Spleen (tissue), 11 donors: ENCODE measurements around the gene KIF26B. TPM values are rescaled to one million over a fixed set of nuclear protein-coding genes. Genes with fewer than 3 reads are reported as not detected.

ENCODE experiments used
- DNase-seq: peaks from one replicate; pipeline ENCODE4 v3.0.0-alpha.2; 2020
- H3K27ac ChIP-seq, 8 donors: fragments of 200-600 bp; sonication (generic) in 7 of 8; 1 replicate in 4 of 8; 2 replicates in 4 of 8; pipeline versions ENCODE4 v1.5.0 to v1.8.0; 2016 to 2021; ENCODE audit warnings: inconsistent platforms in 4 of 8, mild to moderate bottlenecking in 4 of 8, moderate library complexity in 1 of 8
- H3K27me3 ChIP-seq, 7 donors: fragments of 200-600 bp; sonication (generic) in 6 of 7; replicated peaks in 1 of 7; 1 replicate in 4 of 7; 2 replicates in 3 of 7; pipeline versions ENCODE4 v1.5.0 to v1.8.0; 2016 to 2021; ENCODE audit warnings: inconsistent platforms in 3 of 7, mild to moderate bottlenecking in 1 of 7
- H3K36me3 ChIP-seq, 6 donors: fragments of 200-600 bp; sonication (generic) in 5 of 6; 1 replicate in 4 of 6; 2 replicates in 2 of 6; pipeline versions ENCODE4 v1.5.0 to v1.8.0; 2016 to 2021; ENCODE audit warnings: inconsistent platforms in 2 of 6
- H3K4me1 ChIP-seq, 6 donors: fragments of 200-600 bp; sonication (generic) in 5 of 6; 1 replicate in 3 of 6; 2 replicates in 3 of 6; pipeline versions ENCODE4 v1.5.0 to v1.8.0; 2016 to 2021; ENCODE audit warnings: inconsistent platforms in 3 of 6
- H3K4me3 ChIP-seq, 8 donors: fragments of 200-600 bp; sonication (generic) in 7 of 8; 1 replicate in 4 of 8; 2 replicates in 4 of 8; pipeline versions ENCODE4 v1.5.0 to v1.8.0; 2016 to 2021; ENCODE audit warnings: inconsistent platforms in 4 of 8, mild to moderate bottlenecking in 4 of 8, moderate library complexity in 2 of 8
- H3K9me3 ChIP-seq, 8 donors: fragments of 200-600 bp; sonication (generic) in 7 of 8; 1 replicate in 4 of 8; 2 replicates in 4 of 8; pipeline versions ENCODE4 v1.5.0 to v1.8.0; 2016 to 2021; ENCODE audit warnings: inconsistent platforms in 4 of 8
- CTCF ChIP-seq, 11 experiments: fragments of 200-600 bp in 7 of 11; fragments of 450-650 bp in 4 of 11; sonication (generic) in 4 of 11; IDR thresholded peaks in 8 of 11; conservative IDR thresholded peaks in 3 of 11; 1 replicate in 7 of 11; 2 replicates in 4 of 11; pipeline versions ENCODE4 v1.4.0 to v1.8.0; 2016 to 2021; ENCODE audit warnings: antibody characterized with exemption in 11 of 11, inconsistent platforms in 4 of 11, mild to moderate bottlenecking in 1 of 11
- POLR2A ChIP-seq, 3 donors: fragments of 450-650 bp; IDR thresholded peaks; one replicate each; pipeline ENCODE4 v1.5.1; 2017; ENCODE audit warnings: antibody characterized with exemption in 3 of 3, mild to moderate bottlenecking in 1 of 3
- POLR2AphosphoS5 ChIP-seq, 3 donors: sonication (generic); formaldehyde crosslinking; IDR thresholded peaks; one replicate each; pipeline ENCODE4 v1.5.1; 2017; ENCODE audit warnings: antibody characterized with exemption in 3 of 3
- WGBS, 5 donors: extraction: QIAGEN DNeasy Blood & Tissue Kit in 3 of 5; methylation state at CpG; one replicate each; pipeline versions ENCODE4 v1.1.5 to v1.1.7; 2013 to 2018; 5-methylcytosine and 5-hydroxymethylcytosine counted together
- intact Hi-C: fragments of 100-400 bp; cut with DNase I; formaldehyde crosslinking; loops from one replicate; pipeline ENCODE4 v1.15.0; 2023; ENCODE audit warnings: low total_unique reads
- polyA plus RNA-seq, 3 donors: library from polyadenylated mRNA; stranded (reverse); fragments of 200-250 nt; gene quantifications; one replicate each; pipeline ENCODE4 v1.2.1, GENCODE V29; 2013
- total RNA-seq, 7 donors: library from RNA; depleted of rRNA in 3 of 7; stranded (reverse); fragments of >200 nt in 3 of 7; fragmentation: NEBNext Ultra II Directional in 4 of 7; extraction: Animal tissue kit (Norgen Biotek cat#: 25700) in 4 of 7; gene quantifications; one replicate each; pipeline versions ENCODE4 v1.1.0 to v1.2.1, GENCODE V29; 2016 to 2021
- donor health status: healthy with polysubstance abuse.
- donor health status: DM: no; HTN: no; CAD: no; lungs with moderate emphysema.
- donor health status: DM: no; HTN: no; CAD: no.
- donor health status: Bipolar disorder and iron deficiency.
- donor health status: healthy.
- donor health status: DM: no; HTN: no; CAD: no.
- donor health status: DM: yes; HTN: yes; CAD: no.

The KIF26B gene
- total and polyA plus RNA-seq, 10 donors: 0.07 to 4.5 (median 0.60) TPM; not detected in 1

GRCh38 chr1:245571815-245572294 is 417.1 kb downstream of the KIF26B start:
- TF ChIP-seq CTCF (IDR thresholded peaks at IDR 0.05 in 8 of 11, conservative IDR thresholded peaks at IDR 0.05 in 3 of 11) (no peak), POLR2A (IDR thresholded peaks at IDR 0.05) (no peak), POLR2AphosphoS5 (IDR thresholded peaks at IDR 0.05) (no peak)
- no peak for DNase-seq
- H3K4me1 ChIP-seq: no peaks in the 10 kb centered on the region
- intact Hi-C loops: no loop called here
- H3K27ac ChIP-seq: no peak overlapping the region
- WGBS, 5 donors: 79 to 84% (median 81%) methylated on average over 11 of the region's 11 CpGs
- H3K36me3 ChIP-seq: no peaks in the 10 kb centered on the region
- H3K9me3 ChIP-seq: no peaks in the 10 kb centered on the region
- H3K4me3 ChIP-seq: no peak overlapping the region
- H3K27me3 ChIP-seq: peaks cover 0 to 2% (median 0%) of the 10 kb centered on the region in 7 donors

- no peak overlapping the region for H3K4me3 ChIP-seq
- 88 to 93% (median 90%) methylated on average over 7 of the region's 7 CpGs for WGBS, 5 donors
- H3K9me3 ChIP-seq: no peaks in the 10 kb centered on the region
- H3K27ac ChIP-seq: no peak overlapping the region
- no peaks in the 10 kb centered on the region for H3K36me3 ChIP-seq
- intact Hi-C loops: no loop called here
- TF ChIP-seq CTCF (IDR thresholded peaks at IDR 0.05 in 8 of 11, conservative IDR thresholded peaks at IDR 0.05 in 3 of 11) (no peak), POLR2A (IDR thresholded peaks at IDR 0.05) (no peak), POLR2AphosphoS5 (IDR thresholded peaks at IDR 0.05) (no peak)
- H3K4me1 ChIP-seq: no peaks in the 10 kb centered on the region
- DNase-seq: no peak
- peaks cover 0 to 2% (median 0%) of the 10 kb centered on the region in 7 donors for H3K27me3 ChIP-seq
Measured at GRCh38 chr1:245572709-245573108, 417.9 kb downstream of the KIF26B start.

- DNase-seq: no peak
- no peak overlapping the region for H3K27ac ChIP-seq
- no peaks in the 10 kb centered on the region for H3K9me3 ChIP-seq
- no peaks in the 10 kb centered on the region for H3K36me3 ChIP-seq
- no peak overlapping the region for H3K4me3 ChIP-seq
- no peaks in the 10 kb centered on the region for H3K4me1 ChIP-seq
- WGBS, 5 donors: 46 to 68% (median 50%) methylated on average over 2 of the region's 2 CpGs
- peaks cover 0 to 2% (median 0%) of the 10 kb centered on the region in 7 donors for H3K27me3 ChIP-seq
- TF ChIP-seq POLR2AphosphoS5 (IDR thresholded peaks at IDR 0.05): no peak
- TF ChIP-seq CTCF (IDR thresholded peaks at IDR 0.05 in 8 of 11, conservative IDR thresholded peaks at IDR 0.05 in 3 of 11): no peak
- no peak for TF ChIP-seq POLR2A (IDR thresholded peaks at IDR 0.05)
- intact Hi-C loops: no loop called here
Measured at GRCh38 chr1:245575710-245576109, 420.9 kb downstream of the KIF26B start.

- Histone ChIP-seq H3K36me3 (no peaks in the 10 kb centered on the region), H3K27ac (no peak overlapping the region), H3K4me3 (no peak overlapping the region), H3K27me3 (peaks cover 0 to 2% (median 0%) of the 10 kb centered on the region in 7 donors), H3K9me3 (no peaks in the 10 kb centered on the region), H3K4me1 (no peaks in the 10 kb centered on the region)
- TF ChIP-seq POLR2AphosphoS5 (IDR thresholded peaks at IDR 0.05) (no peak), POLR2A (IDR thresholded peaks at IDR 0.05) (no peak), CTCF (IDR thresholded peaks at IDR 0.05 in 8 of 11, conservative IDR thresholded peaks at IDR 0.05 in 3 of 11) (no peak)
- DNase-seq: no peak
- 59 to 85% (median 73%) methylated on average over 4 of the region's 4 CpGs for WGBS, 5 donors
- intact Hi-C loops: no loop called here
Measured at GRCh38 chr1:245576323-245576722, 421.5 kb downstream of the KIF26B start.
